Osteoblast (primary cell): ENCODE results near the gene APOE. TPM values are rescaled to one million over a fixed set of nuclear protein-coding genes. Genes with fewer than 3 reads are reported as not detected.
"Not testable (repeated sequence)": the region's sequence is repeated elsewhere in the genome, so short reads cannot be mapped to it uniquely, and the experiment has no call there.

Experiments
- DNase-seq: peaks from one replicate; pipeline ENCODE4 v3.0.0; 2011; ENCODE audit warnings: low spot score, mixed read lengths; ENCODE audit not compliant: insufficient read length; ENCODE audit errors: missing footprints
- H2AFZ ChIP-seq: 2 replicates; pipeline ENCODE4 v1.6.0; 2011; ENCODE audit warnings: mild to moderate bottlenecking, low read length
- H3K27ac ChIP-seq: 2 replicates; pipeline ENCODE4 v1.5.1; 2011; ENCODE audit warnings: mild to moderate bottlenecking, low read depth, low read length, moderate library complexity
- H3K27me3 ChIP-seq: 2 replicates; pipeline ENCODE4 v1.6.0; 2012; ENCODE audit warnings: mild to moderate bottlenecking, control low read depth, inconsistent platforms, low read length, moderate library complexity; ENCODE audit not compliant: insufficient read depth
- H3K36me3 ChIP-seq: 2 replicates; pipeline ENCODE4 v1.5.1; 2011; ENCODE audit warnings: mild to moderate bottlenecking, low read length, control low read depth, moderate library complexity; ENCODE audit not compliant: insufficient read depth
- H3K4me1 ChIP-seq: 2 replicates; pipeline ENCODE4 v1.5.1; 2011; ENCODE audit warnings: mild to moderate bottlenecking, low read length, control low read depth, moderate library complexity; ENCODE audit not compliant: insufficient read depth
- H3K4me2 ChIP-seq: 2 replicates; pipeline ENCODE4 v1.6.0; 2011; ENCODE audit warnings: mild to moderate bottlenecking, low read length; ENCODE audit not compliant: insufficient read depth
- H3K4me3 ChIP-seq: fragments of 200-600 bp; sonication (generic); 3 replicates; pipeline ENCODE4 v1.5.1; 2012; ENCODE audit warnings: mild to moderate bottlenecking, low read length, inconsistent platforms; ENCODE audit not compliant: insufficient read depth
- H3K79me2 ChIP-seq: 2 replicates; pipeline ENCODE4 v1.6.0; 2012; ENCODE audit warnings: mild to moderate bottlenecking, low read length, control low read depth, inconsistent platforms; ENCODE audit not compliant: insufficient read depth
- H3K9me3 ChIP-seq: 2 replicates; pipeline ENCODE4 v1.5.1; 2011; ENCODE audit warnings: low read depth, low read length, control low read depth
- H4K20me1 ChIP-seq: 2 replicates; pipeline ENCODE4 v1.6.0; 2012; ENCODE audit warnings: mild to moderate bottlenecking, low read length, control low read depth; ENCODE audit not compliant: insufficient read depth
- CTCF ChIP-seq: IDR thresholded peaks from 2 replicates; pipeline ENCODE4 v1.5.1; 2011; ENCODE audit warnings: mild to moderate bottlenecking, low read depth, low read length, moderate library complexity; ENCODE audit errors: extremely low read depth
- total RNA-seq: library from RNA; depleted of rRNA; stranded (reverse); fragments of >200 nt; gene quantifications from 2 replicates; pipeline ENCODE4 v1.2.3, GENCODE V29; 2012

The APOE gene
- total RNA-seq, 1 donor: 44.5 TPM

- Histone ChIP-seq H3K27ac (no peak overlapping the region), H3K36me3 (no peaks in the 10 kb centered on the region), H3K4me1 (peaks cover 7% of the 10 kb centered on the region), H3K27me3 (peaks cover 14% of the 10 kb centered on the region), H2AFZ (no peak overlapping the region), H3K4me3 (no peak overlapping the region), H3K4me2 (no peak overlapping the region), H4K20me1 (no peaks in the 10 kb centered on the region), H3K9me3 (no peaks in the 10 kb centered on the region), H3K79me2 (no peaks in the 10 kb centered on the region)
- no peak for TF ChIP-seq CTCF
- DNase-seq: peak; percentile 44
Measured at GRCh38 chr19:44909775-44910174, 4.2 kb downstream of the APOE start.

DNA sequence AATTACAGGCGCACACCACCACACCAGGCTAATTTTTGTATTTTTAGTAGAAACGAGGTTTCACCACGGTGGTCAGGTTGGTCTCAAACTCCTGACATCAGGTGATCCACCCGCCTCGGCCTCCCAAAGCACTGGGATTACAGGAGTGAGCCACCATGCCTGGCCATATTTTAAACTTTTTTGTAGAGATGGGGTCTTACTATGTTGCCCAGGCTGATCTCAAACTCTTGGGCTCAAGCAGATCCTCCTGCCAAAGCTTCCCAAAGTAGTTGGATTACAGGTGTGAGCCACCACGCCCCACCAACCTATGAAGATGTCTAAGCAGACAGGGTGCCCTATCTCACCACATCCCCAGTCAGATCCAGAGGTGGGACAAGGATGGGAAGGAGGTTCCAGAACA is 6.3 kb downstream of the APOE start:
- H3K4me1 ChIP-seq, H4K20me1 ChIP-seq, H2AFZ ChIP-seq, H3K79me2 ChIP-seq, H3K9me3 ChIP-seq, H3K27ac ChIP-seq, H3K4me2 ChIP-seq, H3K4me3 ChIP-seq, H3K27me3 ChIP-seq, H3K36me3 ChIP-seq: not testable (repeated sequence)
- DNase-seq: peak; percentile 38

- peak; percentile 32 for DNase-seq
- no peak overlapping the region for H2AFZ ChIP-seq
- TF ChIP-seq CTCF: no peak
Measured at GRCh38 chr19:44912854-44913253, 7.3 kb downstream of the APOE start.

GRCh38 chr19:44913512-44914432 is 8.2 kb downstream of the APOE start:
- peak; percentile 60 for DNase-seq
- not testable (repeated sequence) for H3K4me3 ChIP-seq, H4K20me1 ChIP-seq, H3K36me3 ChIP-seq, H3K27me3 ChIP-seq, H3K79me2 ChIP-seq, H3K4me1 ChIP-seq, H3K27ac ChIP-seq, H2AFZ ChIP-seq, H3K9me3 ChIP-seq
- peak overlapping the region; percentile 81 for H3K4me2 ChIP-seq

More at GRCh38 chr19:44912854-44913253, 7.3 kb downstream of the APOE start:
- Histone ChIP-seq H3K27me3 (no peaks in the 10 kb centered on the region), H3K4me3 (no peak overlapping the region), H3K9me3 (no peaks in the 10 kb centered on the region), H3K27ac (no peak overlapping the region), H3K4me1 (peaks cover 7% of the 10 kb centered on the region), H3K4me2 (no peak overlapping the region), H3K36me3 (no peaks in the 10 kb centered on the region), H4K20me1 (no peaks in the 10 kb centered on the region), H3K79me2 (no peaks in the 10 kb centered on the region)

DNA sequence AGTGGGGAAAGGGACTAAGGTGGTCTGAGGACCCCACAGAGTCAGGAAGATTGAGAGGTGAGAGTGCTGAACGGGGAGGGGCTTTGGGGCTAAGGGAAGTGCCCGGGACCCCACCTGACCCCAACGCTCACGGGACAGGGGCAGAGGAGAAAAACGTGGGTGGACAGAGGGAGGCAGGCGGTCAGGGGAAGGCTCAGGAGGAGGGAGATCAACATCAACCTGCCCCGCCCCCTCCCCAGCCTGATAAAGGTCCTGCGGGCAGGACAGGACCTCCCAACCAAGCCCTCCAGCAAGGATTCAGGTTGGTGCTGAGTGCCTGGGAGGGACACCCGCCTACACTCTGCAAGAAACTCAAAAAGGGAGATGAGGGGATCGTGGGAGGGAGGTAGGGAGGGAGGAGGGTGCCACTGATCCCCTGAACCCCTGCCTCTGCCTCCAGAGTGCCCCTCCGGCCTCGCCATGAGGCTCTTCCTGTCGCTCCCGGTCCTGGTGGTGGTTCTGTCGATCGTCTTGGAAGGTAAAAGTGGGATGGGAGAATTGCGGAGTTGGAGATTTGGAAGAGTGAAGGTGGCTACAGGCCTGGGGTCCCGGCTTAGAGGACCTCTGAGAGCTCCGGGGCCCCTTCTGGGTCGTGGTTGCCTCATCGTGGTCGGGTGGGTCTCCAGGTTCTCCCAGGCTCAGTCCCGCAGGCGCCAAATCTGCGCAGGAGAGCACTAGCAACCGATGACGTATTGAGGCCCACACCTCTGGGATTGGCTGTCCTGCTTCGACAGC is 9.0 kb downstream of the APOE start, which contains the start of gene APOC1:
Gene APOC1, plus strand, starts transcription at position 176 of the 774 bp plus-strand sequence. Its CDS starts 284 bp downstream, at position 460.
- Histone ChIP-seq H3K27ac (peak within 1 kb of the TSS; percentile 66), H3K4me2 (peak within 1 kb of the TSS; percentile 81), H2AFZ (peak within 1 kb of the TSS; percentile 90), H3K4me3 (peak within 1 kb of the TSS; percentile 70)
- H3K4me1 ChIP-seq, H4K20me1 ChIP-seq, H3K9me3 ChIP-seq, H3K27me3 ChIP-seq, H3K79me2 ChIP-seq, H3K36me3 ChIP-seq: not testable (repeated sequence)
- DNase-seq: peak; percentile 99
